ENCODE measurements around the gene COQ5. TPM values are rescaled to one million over a fixed set of nuclear protein-coding genes. Genes with fewer than 3 reads are reported as not detected.

Gene COQ5
- total RNA-seq, 1 donor from 2014 or later = 28.5 TPM

GRCh38 chr12:120562906-120563305 is 33.9 kb upstream of the COQ5 start:
- Mint-ChIP-seq H3K36me3 (peaks cover 40% of the 10 kb centered on the region), H3K27me3 (ENCODE audit: low read depth) (no peaks in the 10 kb centered on the region), H3K27ac (no peak overlapping the region), H3K9me3 (no peaks in the 10 kb centered on the region), H3K4me1 (no peaks in the 10 kb centered on the region), H3K4me3 (no peak overlapping the region)
- no peak for TF ChIP-seq CTCF (IDR thresholded peaks at IDR 0.05; ENCODE audit: unreplicated experiment)
- DNase-seq (ENCODE audit: low spot score in 2 of 2, unreplicated experiment in 2 of 2) = no peak

GRCh38 chr12:120557589-120557988 is 28.6 kb upstream of the COQ5 start:
- no peak for DNase-seq (ENCODE audit: low spot score in 2 of 2, unreplicated experiment in 2 of 2)
- Mint-ChIP-seq H3K27me3 (ENCODE audit: low read depth) (no peaks in the 10 kb centered on the region), H3K4me1 (no peaks in the 10 kb centered on the region), H3K9me3 (no peaks in the 10 kb centered on the region), H3K27ac (no peak overlapping the region), H3K36me3 (peaks cover 40% of the 10 kb centered on the region), H3K4me3 (no peak overlapping the region)
- no peak for TF ChIP-seq CTCF (IDR thresholded peaks at IDR 0.05; ENCODE audit: unreplicated experiment)

- Mint-ChIP-seq H3K9me3 (no peaks in the 10 kb centered on the region), H3K4me1 (no peaks in the 10 kb centered on the region), H3K36me3 (peaks cover 31% of the 10 kb centered on the region), H3K27ac (no peak overlapping the region), H3K27me3 (ENCODE audit: low read depth) (no peaks in the 10 kb centered on the region), H3K4me3 (no peak overlapping the region)
- no peak for TF ChIP-seq CTCF (IDR thresholded peaks at IDR 0.05; ENCODE audit: unreplicated experiment)
- DNase-seq (ENCODE audit: low spot score in 2 of 2, unreplicated experiment in 2 of 2) = no peak
Measured at GRCh38 chr12:120554678-120555077, 25.7 kb upstream of the COQ5 start.

- Mint-ChIP-seq H3K4me3 (no peak overlapping the region), H3K27me3 (ENCODE audit: low read depth) (no peaks in the 10 kb centered on the region), H3K9me3 (no peaks in the 10 kb centered on the region), H3K36me3 (peaks cover 9% of the 10 kb centered on the region), H3K27ac (no peak overlapping the region), H3K4me1 (peaks cover 3% of the 10 kb centered on the region)
- no peak for TF ChIP-seq CTCF (IDR thresholded peaks at IDR 0.05; ENCODE audit: unreplicated experiment)
- no peak for DNase-seq (ENCODE audit: low spot score in 2 of 2, unreplicated experiment in 2 of 2)
Measured at GRCh38 chr12:120546050-120546386, 17.1 kb upstream of the COQ5 start.

GRCh38 chr12:120544691-120545090 is 15.7 kb upstream of the COQ5 start:
- H3K4me1 Mint-ChIP-seq = peaks cover 8% of the 10 kb centered on the region
- no peak for DNase-seq (ENCODE audit: low spot score in 2 of 2, unreplicated experiment in 2 of 2)
- no peak overlapping the region for H3K27ac Mint-ChIP-seq
- H3K4me3 Mint-ChIP-seq = no peak overlapping the region
- peaks cover 10% of the 10 kb centered on the region for H3K36me3 Mint-ChIP-seq
- no peaks in the 10 kb centered on the region for H3K27me3 Mint-ChIP-seq (ENCODE audit: low read depth)
- no peak for TF ChIP-seq CTCF (IDR thresholded peaks at IDR 0.05; ENCODE audit: unreplicated experiment)
- H3K9me3 Mint-ChIP-seq = no peaks in the 10 kb centered on the region

GRCh38 chr12:120542166-120542565 is 13.2 kb upstream of the COQ5 start:
- Mint-ChIP-seq H3K27ac (no peak overlapping the region), H3K4me1 (peaks cover 32% of the 10 kb centered on the region), H3K9me3 (no peaks in the 10 kb centered on the region), H3K4me3 (no peak overlapping the region), H3K36me3 (peaks cover 10% of the 10 kb centered on the region), H3K27me3 (ENCODE audit: low read depth) (no peaks in the 10 kb centered on the region)
- DNase-seq (ENCODE audit: low spot score in 2 of 2, unreplicated experiment in 2 of 2) = no peak
- no peak for TF ChIP-seq CTCF (IDR thresholded peaks at IDR 0.05; ENCODE audit: unreplicated experiment)
